GM12865 (cell line): Measurements from ENCODE around the gene USP3.

Source experiments
- DNase-seq: peaks from one replicate; pipeline ENCODE4 v3.0.0; 2010; ENCODE audit warnings: low read depth
- H3K4me3 ChIP-seq: 2 replicates; pipeline ENCODE4 v1.5.1; 2011; ENCODE audit warnings: mild to moderate bottlenecking, low read depth, low read length, control low read depth
- TF ChIP-seq, protein P1 (sequence below): IDR thresholded peaks from 2 replicates; pipeline ENCODE4 v1.5.1; 2011; ENCODE audit warnings: low read length, control low read depth, low read depth, inconsistent platforms; ENCODE audit not compliant: insufficient read depth; ENCODE audit errors: missing control alignments

Gene USP3

DNA sequence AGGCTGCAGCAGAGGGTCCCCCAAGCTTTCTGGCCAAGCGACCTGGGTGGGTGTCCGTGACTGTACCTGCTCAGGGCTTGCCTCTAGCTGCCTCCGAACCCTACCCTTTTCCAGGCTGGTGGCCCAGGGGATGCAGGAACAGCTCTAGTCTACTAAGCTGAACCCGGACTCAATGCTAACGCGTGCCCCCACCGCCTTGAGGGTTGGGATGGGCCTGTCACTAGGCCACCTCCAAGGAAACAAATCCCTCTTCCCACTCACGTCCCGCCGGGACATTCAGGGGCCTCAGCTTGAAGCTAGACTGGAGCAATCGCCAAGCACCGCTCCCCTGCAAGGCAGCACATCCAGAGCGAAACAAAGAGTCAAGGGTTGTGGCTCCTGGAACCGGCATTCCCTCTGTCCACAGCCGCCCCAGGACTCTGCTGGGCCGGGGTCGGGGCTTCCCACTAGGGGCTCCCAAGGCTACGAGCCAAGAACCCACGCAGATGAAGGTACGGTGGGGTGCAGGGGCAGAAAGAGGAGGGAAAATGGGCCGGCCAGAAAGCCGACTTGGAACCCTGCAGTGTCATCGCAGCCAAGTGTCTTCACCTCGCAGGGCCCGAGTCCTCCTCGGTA is 95.7 kb downstream of the USP3 start:
- TF ChIP-seq, protein P1, sequence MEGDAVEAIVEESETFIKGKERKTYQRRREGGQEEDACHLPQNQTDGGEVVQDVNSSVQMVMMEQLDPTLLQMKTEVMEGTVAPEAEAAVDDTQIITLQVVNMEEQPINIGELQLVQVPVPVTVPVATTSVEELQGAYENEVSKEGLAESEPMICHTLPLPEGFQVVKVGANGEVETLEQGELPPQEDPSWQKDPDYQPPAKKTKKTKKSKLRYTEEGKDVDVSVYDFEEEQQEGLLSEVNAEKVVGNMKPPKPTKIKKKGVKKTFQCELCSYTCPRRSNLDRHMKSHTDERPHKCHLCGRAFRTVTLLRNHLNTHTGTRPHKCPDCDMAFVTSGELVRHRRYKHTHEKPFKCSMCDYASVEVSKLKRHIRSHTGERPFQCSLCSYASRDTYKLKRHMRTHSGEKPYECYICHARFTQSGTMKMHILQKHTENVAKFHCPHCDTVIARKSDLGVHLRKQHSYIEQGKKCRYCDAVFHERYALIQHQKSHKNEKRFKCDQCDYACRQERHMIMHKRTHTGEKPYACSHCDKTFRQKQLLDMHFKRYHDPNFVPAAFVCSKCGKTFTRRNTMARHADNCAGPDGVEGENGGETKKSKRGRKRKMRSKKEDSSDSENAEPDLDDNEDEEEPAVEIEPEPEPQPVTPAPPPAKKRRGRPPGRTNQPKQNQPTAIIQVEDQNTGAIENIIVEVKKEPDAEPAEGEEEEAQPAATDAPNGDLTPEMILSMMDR = no peak
- no peak for DNase-seq
- peak overlapping the region; percentile 72 for H3K4me3 ChIP-seq

- H3K4me3 ChIP-seq = peak overlapping the region; percentile 72
- TF ChIP-seq, protein P1 = peak; percentile 20
- DNase-seq = peak; percentile 98
These were observed 96.2 kb downstream of the USP3 start for GRCh38 chr15:63600616-63601025.

DNA sequence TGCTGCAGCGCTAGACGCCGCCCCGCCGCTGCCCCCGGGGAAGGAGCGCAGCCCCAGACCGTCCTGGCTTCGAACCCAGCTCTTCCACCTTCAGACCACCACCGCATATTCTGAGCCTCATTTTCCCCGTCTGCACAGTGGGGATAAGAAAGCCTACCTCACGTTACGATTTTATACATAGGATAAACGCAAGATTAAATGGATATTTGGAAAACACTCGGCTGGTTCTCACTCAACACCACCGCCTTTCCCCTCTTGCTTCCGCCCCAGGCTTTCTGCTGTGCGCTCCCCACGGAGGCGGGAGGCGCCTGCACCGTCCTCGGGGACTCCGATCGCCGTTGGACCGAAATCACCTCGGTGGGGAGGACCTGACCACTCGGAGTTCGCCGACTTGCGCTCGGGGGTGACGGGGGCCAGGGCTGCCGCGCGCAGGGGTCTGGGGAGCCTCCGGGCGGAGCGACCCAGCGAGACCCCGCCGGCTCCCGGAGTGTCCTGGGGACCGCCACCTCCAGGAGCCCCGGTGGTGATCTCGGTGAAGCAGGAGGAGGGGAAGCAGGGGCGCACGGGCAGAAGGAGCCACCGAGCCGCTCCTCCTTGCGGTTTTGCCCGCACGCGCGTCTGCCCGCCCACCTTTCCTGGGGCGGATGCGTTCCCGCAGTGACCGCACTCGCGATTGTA is 96.8 kb downstream of the USP3 start:
- H3K4me3 ChIP-seq = peak overlapping the region; percentile 70
- DNase-seq = peak; percentile 58
- TF ChIP-seq, protein P1 = no peak

GRCh38 chr15:63601704-63602185 is 97.4 kb downstream of the USP3 start:
- DNase-seq = peak; percentile 56
- peak overlapping the region; percentile 70 for H3K4me3 ChIP-seq
- TF ChIP-seq, protein P1 = no peak

DNA sequence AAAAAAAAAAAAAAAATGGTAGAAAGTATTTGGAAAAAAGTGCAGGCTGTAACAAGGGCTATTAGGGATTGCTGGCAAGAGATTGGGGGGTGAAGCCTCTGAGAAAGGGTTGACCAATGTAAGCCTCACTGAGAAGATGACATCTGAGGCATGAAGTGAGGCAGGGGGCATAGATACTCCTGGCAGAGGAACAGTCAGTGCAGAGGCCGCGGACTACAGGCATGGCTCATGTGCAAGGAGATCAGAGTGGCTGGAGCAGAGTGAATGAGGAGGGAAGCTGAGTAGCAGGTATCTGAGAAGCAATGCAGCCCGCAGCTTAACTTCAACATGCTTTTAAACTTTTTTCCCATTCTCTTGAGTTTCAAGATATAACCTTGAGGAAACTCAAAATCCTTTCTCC is 98.2 kb downstream of the USP3 start:
- no peak overlapping the region for H3K4me3 ChIP-seq
- TF ChIP-seq, protein P1 = no peak
- no peak for DNase-seq

GRCh38 chr15:63603516-63603915 is 99.1 kb downstream of the USP3 start:
- DNase-seq = no peak
- no peak overlapping the region for H3K4me3 ChIP-seq
- TF ChIP-seq, protein P1 = no peak

DNA sequence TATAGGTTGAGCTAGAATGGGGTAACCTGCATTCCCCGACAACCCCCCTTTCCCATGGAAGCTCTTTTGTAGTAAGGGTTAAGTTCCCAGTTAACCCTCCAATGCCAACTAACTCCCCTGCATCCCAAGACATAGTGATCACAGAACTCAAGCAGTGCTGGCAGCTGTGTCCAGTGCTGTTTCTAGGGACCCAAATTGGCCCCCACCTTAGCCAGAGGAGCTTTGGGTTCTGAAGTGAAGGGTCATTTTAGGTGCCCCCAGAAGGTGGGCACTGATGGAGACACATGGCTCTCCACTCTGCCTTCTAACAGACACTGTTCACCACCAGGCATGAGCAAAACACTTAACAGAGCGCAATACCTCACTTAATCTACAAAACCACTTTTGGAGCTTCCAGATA is 99.9 kb downstream of the USP3 start:
- no peak for DNase-seq
- no peak overlapping the region for H3K4me3 ChIP-seq
- TF ChIP-seq, protein P1 = no peak
